Measurements from ENCODE around the gene WDR18. TPM values are rescaled to one million over a fixed set of nuclear protein-coding genes. Genes with fewer than 3 reads are reported as not detected.
A peak's percentile ranks its signal among the peaks of the same experiment; 100 is the strongest.

Gene WDR18
- total RNA-seq, 6 experiments from 2014 or later = 47.5 to 55.8 (median 51.3) TPM

DNA sequence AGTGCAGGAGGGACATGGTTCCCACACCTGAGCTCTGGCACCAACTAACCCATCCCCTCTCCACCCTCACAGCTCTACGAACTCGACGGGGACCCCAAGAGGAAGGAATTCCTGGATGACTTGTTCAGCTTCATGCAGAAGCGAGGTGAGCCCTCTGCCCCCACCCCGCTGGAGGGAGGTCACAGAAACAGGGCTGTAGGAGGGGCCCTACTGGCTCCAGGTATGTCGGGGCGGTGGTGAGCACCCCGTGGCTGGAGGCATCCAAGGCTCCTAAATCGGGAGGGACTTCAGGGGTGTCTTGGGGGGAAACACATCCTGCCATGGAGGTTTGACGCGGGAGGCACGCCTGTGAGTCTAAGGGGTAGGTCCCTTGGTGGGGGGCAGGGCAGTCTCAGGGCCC lies 24.1 kb upstream of the WDR18 start:
- peaks cover 19% of the 10 kb centered on the region for H3K36me3 Mint-ChIP-seq (ENCODE audit: low read depth)
- H3K27ac Mint-ChIP-seq = no peak overlapping the region
- H3K9me3 Mint-ChIP-seq = peaks cover 1% of the 10 kb centered on the region
- TF ChIP-seq, protein P1, sequence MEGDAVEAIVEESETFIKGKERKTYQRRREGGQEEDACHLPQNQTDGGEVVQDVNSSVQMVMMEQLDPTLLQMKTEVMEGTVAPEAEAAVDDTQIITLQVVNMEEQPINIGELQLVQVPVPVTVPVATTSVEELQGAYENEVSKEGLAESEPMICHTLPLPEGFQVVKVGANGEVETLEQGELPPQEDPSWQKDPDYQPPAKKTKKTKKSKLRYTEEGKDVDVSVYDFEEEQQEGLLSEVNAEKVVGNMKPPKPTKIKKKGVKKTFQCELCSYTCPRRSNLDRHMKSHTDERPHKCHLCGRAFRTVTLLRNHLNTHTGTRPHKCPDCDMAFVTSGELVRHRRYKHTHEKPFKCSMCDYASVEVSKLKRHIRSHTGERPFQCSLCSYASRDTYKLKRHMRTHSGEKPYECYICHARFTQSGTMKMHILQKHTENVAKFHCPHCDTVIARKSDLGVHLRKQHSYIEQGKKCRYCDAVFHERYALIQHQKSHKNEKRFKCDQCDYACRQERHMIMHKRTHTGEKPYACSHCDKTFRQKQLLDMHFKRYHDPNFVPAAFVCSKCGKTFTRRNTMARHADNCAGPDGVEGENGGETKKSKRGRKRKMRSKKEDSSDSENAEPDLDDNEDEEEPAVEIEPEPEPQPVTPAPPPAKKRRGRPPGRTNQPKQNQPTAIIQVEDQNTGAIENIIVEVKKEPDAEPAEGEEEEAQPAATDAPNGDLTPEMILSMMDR (IDR thresholded peaks at IDR 0.05) = peak; percentile 26; the same call in 1 of the 2 replicates
- no peak overlapping the region for H3K4me3 Mint-ChIP-seq
- peaks cover 23% of the 10 kb centered on the region for H3K4me1 Mint-ChIP-seq (ENCODE audit: low read depth)
- no peak for DNase-seq
- H3K27me3 Mint-ChIP-seq (ENCODE audit: insufficient read depth) = no peaks in the 10 kb centered on the region; the same call in 1 of the 2 replicates

DNA sequence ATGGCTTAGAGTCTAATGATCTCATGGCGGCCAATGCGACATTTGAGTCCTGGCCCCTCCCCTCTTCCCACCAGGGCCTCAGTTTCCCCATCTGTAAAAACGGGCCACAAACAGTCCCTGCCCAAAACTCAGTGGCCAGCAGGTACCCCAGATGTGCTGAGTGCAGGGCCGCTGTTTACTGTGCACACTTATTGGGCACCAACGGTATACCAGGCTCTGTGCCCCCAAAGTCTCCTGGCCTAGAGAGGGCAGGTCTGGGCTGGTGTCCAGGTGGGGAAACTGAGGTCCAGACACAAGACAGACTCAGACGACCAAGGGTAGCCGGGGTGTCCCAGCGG lies 23.6 kb upstream of the WDR18 start:
- no peak overlapping the region for H3K4me3 Mint-ChIP-seq
- no peaks in the 10 kb centered on the region; the same call in 1 of the 2 replicates for H3K27me3 Mint-ChIP-seq (ENCODE audit: insufficient read depth)
- no peak overlapping the region for H3K27ac Mint-ChIP-seq
- peaks cover 23% of the 10 kb centered on the region for H3K4me1 Mint-ChIP-seq (ENCODE audit: low read depth)
- H3K9me3 Mint-ChIP-seq = peaks cover 5% of the 10 kb centered on the region
- peaks cover 24% of the 10 kb centered on the region for H3K36me3 Mint-ChIP-seq (ENCODE audit: low read depth)
- DNase-seq = no peak
- TF ChIP-seq, protein P1 (IDR thresholded peaks at IDR 0.05) = no peak

DNA sequence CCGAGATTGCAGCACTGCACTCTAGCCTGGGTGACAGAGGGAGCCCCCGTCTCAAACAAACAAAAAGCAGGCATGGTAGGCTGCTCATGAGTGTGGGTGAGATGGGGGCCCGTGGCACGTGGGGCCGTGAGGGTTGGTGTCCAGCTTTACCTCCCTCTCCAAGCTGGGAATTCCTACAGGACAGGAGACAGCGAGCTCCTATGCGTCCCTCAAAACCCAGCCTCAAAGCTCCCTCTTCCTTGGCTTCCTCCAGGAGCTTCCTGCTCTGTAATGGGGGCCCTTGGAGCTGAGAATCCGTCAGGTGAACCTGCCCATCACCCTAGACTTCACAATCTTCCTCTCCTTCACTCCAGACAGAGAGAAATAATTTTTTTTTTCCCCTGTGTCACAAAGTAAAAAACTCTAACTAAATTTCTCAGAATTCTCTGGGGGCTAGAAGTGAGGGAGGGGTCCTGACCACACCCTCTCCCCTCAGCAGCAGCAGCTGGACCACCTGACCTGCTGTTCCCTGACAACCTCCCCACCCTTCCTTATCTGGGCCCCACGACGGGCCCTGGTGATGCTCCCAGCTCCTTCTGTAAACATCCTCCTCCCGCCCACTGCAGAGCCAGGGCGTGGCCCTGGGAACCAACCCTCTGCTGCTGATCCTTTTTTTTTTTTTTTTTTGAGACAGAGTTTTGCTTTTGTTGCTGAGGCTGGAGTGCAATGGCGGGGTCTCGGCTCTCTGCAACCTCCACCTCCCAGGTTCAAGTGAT lies 22.1 kb upstream of the WDR18 start:
- Mint-ChIP-seq H3K9me3 (peaks cover 5% of the 10 kb centered on the region), H3K4me1 (ENCODE audit: low read depth) (peaks cover 20% of the 10 kb centered on the region), H3K4me3 (peak overlapping the region; percentile 61; the same call in 1 of the 2 replicates), H3K36me3 (ENCODE audit: low read depth) (peaks cover 32% of the 10 kb centered on the region), H3K27me3 (ENCODE audit: insufficient read depth) (no peaks in the 10 kb centered on the region; the same call in 1 of the 2 replicates), H3K27ac (peak overlapping the region; percentile 80)
- TF ChIP-seq, protein P1 (IDR thresholded peaks at IDR 0.05) = no peak
- peak; percentile 19 for DNase-seq

DNA sequence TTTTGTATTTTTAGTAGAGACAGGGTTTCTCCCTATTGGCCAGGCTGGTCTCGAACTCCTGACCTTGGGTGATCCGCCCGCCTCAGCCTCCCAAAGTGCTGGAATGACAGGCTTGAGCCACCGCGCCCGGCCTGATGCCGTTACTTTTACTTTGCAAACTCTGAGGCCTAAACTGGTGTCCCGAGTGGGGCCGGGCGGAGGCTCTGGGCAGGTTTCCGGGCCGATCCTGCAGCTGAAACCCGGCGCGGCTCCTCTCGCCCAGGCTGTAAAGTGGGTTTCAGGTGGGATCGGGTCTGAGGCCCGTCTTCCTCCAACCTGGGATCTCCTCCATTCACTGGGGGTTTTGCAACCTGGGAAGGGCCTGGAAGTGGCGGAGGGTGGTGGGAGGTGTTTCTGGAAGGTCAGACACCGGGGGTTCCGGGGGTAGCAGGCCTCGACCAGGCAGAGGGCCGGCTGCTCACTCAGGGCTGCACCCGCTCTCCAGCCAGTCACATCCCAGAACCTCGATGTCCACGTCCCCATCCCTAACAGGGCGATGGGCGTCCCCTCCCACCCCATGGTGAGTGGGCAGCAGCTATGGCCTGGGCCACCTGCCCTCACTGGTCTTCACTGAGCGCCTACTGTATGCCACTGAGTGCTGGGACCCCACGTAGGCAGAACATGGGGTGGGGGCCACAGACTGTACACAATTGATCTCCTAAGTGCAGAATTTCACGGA lies 21.3 kb upstream of the WDR18 start:
- H3K27ac Mint-ChIP-seq = no peak overlapping the region; the same call in 1 of the 2 replicates
- no peak overlapping the region for H3K4me3 Mint-ChIP-seq
- peaks cover 38% of the 10 kb centered on the region for H3K36me3 Mint-ChIP-seq (ENCODE audit: low read depth)
- no peak for DNase-seq
- TF ChIP-seq, protein P1 (IDR thresholded peaks at IDR 0.05) = no peak
- H3K9me3 Mint-ChIP-seq = peaks cover 5% of the 10 kb centered on the region
- H3K4me1 Mint-ChIP-seq (ENCODE audit: low read depth) = peaks cover 15% of the 10 kb centered on the region
- H3K27me3 Mint-ChIP-seq (ENCODE audit: insufficient read depth) = no peaks in the 10 kb centered on the region; the same call in 1 of the 2 replicates

DNA sequence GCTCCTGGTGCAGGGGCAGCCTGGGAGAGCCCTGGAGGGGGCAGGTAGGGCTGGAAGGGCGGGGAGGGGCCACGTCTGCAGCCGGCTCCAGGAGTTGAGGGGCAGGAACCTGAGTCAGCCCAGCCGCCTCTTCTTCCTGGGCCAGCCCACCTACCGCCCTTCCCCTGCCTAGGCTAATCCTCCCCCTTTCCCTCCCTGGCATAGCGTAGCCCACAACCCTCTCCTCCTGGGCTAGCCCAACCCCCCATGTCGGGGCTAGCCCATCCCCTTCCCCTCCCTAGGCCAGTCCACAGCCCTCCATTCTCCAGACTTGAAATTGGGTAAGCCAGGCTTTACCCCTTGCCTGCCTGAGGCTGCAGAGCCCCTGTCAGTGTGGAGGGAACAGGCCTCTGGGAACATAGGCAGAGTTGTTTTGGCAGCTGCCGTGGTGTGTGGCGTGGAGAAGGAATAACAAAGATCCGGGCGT lies 20.6 kb upstream of the WDR18 start:
- Mint-ChIP-seq H3K27ac (no peak overlapping the region), H3K4me1 (ENCODE audit: low read depth) (peaks cover 15% of the 10 kb centered on the region), H3K9me3 (peaks cover 5% of the 10 kb centered on the region), H3K4me3 (no peak overlapping the region), H3K36me3 (ENCODE audit: low read depth) (peaks cover 43% of the 10 kb centered on the region), H3K27me3 (ENCODE audit: insufficient read depth) (no peaks in the 10 kb centered on the region; the same call in 1 of the 2 replicates)
- DNase-seq = no peak
- TF ChIP-seq, protein P1 (IDR thresholded peaks at IDR 0.05) = no peak

All from HFFc6 (cell line).